Common myeloid progenitor, CD34-positive (primary cell): ENCODE results near the gene RTN1.

Source experiments
- CTCF ChIA-PET: fragments of 350-600 bp; sonication (Branson Sonifier 250); formaldehyde crosslinking; loops from one replicate; lab custom pipeline; 2021; ENCODE audit warnings: antibody characterized with exemption; lab: Charles Lee
- POLR2A ChIA-PET: fragments of 350-600 bp; sonication (Branson Sonifier 250); formaldehyde crosslinking; loops from one replicate; lab custom pipeline; 2021; ENCODE audit warnings: antibody characterized with exemption; lab: Charles Lee
- DNase-seq, 3 donors: peaks; one replicate each; pipeline versions ENCODE4 v3.0.0 to v3.0.0-alpha.2; 2013
- H3K27ac ChIP-seq, 2 experiments: 1 replicate in 1 of 2; 2 replicates in 1 of 2; pipeline ENCODE4 v1.7.0; 2013; ENCODE audit warnings: inconsistent platforms in 2 of 2, low read length in 2 of 2, mild to moderate bottlenecking in 2 of 2, low read depth in 1 of 2, moderate library complexity in 1 of 2; ENCODE audit not compliant: severe bottlenecking in 2 of 2, insufficient read depth in 1 of 2, poor library complexity in 1 of 2
- H3K27me3 ChIP-seq, 5 experiments: replicated peaks in 2 of 5; 1 replicate in 3 of 5; 2 replicates in 2 of 5; pipeline versions ENCODE4 v1.6.1 to v1.7.0; 2013; ENCODE audit warnings: low read length in 4 of 5, mild to moderate bottlenecking in 2 of 5, moderate library complexity in 2 of 5, inconsistent platforms in 1 of 5; ENCODE audit not compliant: insufficient read depth in 5 of 5, control insufficient read depth in 4 of 5
- H3K36me3 ChIP-seq, 4 experiments: 1 replicate in 2 of 4; 2 replicates in 2 of 4; pipeline versions ENCODE4 v1.6.1 to v1.7.0; 2013; ENCODE audit warnings: low read length in 3 of 4, control low read depth in 1 of 4, mild to moderate bottlenecking in 1 of 4; ENCODE audit not compliant: control insufficient read depth in 4 of 4, insufficient read depth in 4 of 4
- H3K4me1 ChIP-seq, 4 experiments: 1 replicate in 3 of 4; 2 replicates in 1 of 4; pipeline versions ENCODE4 v1.6.1 to v1.7.1; 2013; ENCODE audit warnings: low read length in 3 of 4, mild to moderate bottlenecking in 3 of 4, control low read depth in 1 of 4, inconsistent platforms in 1 of 4, moderate library complexity in 1 of 4; ENCODE audit not compliant: control insufficient read depth in 4 of 4, insufficient read depth in 4 of 4; ENCODE audit errors: control extremely low read depth in 1 of 4
- H3K4me3 ChIP-seq, 7 experiments: 1 replicate in 4 of 7; 2 replicates in 3 of 7; pipeline versions ENCODE4 v1.5.1 to v1.7.0; 2013; ENCODE audit warnings: mild to moderate bottlenecking in 7 of 7, low read length in 6 of 7, moderate library complexity in 6 of 7, inconsistent platforms in 2 of 7, low read depth in 2 of 7, control low read depth in 1 of 7; ENCODE audit not compliant: insufficient read depth in 4 of 7, control insufficient read depth in 1 of 7; ENCODE audit errors: extremely low read depth in 1 of 7
- H3K9me3 ChIP-seq, 5 experiments: 1 replicate in 4 of 5; 2 replicates in 1 of 5; pipeline versions ENCODE4 v1.6.1 to v1.7.1; 2013; ENCODE audit warnings: low read length in 4 of 5, mild to moderate bottlenecking in 2 of 5, inconsistent platforms in 1 of 5, low read depth in 1 of 5, moderate library complexity in 1 of 5; ENCODE audit not compliant: control insufficient read depth in 4 of 5, insufficient read depth in 2 of 5; ENCODE audit errors: control extremely low read depth in 1 of 5
- WGBS: methylation state at CpG from one replicate; pipeline ENCODE4 v1.1.5; 2013; ENCODE audit not compliant: insufficient coverage; 5-methylcytosine and 5-hydroxymethylcytosine counted together

Gene RTN1

DNA sequence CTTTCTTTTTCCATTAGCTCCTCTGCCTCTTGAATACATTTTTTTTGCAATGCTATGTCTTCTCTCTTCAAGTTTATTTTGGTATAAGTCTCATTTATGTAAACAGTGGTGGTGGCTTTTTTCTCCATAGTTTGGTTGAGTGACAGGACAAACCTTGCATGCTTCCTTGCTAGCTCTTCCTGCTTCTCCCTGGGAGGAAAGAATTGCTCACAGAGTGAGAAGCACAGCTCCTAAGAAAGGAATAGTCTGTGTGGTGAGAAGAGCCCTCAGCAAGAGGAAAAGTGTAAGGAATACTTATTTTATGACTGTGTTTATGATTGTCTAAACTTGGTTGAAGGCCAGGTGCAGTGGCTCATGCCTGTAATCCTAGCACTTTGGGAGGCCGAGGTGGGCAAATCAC, 305.5 kb downstream of the RTN1 start:
- Histone ChIP-seq H3K27ac (no peak overlapping the region), H3K4me3 (peak overlapping the region in 2 of 7 experiments; percentile 56), H3K36me3 (peaks cover 0 to 11% (median 3%) of the 10 kb centered on the region in 4 experiments), H3K27me3 (no peaks in the 10 kb centered on the region), H3K4me1 (peaks cover 21 to 80% (median 33%) of the 10 kb centered on the region in 4 experiments), H3K9me3 (no peaks in the 10 kb centered on the region)
- 77% methylated on average over 1 of the region's 1 CpG for WGBS
- ChIA-PET CTCF (interaction anchor here (0.8 to 16.3 kb wide), 3 partner anchors 12 to 59 kb away, joined by 3 to 536 read pairs (median 47); partner anchors contain the start of gene CCDC175), POLR2A (no interaction called here)
- DNase-seq = no peak

DNA sequence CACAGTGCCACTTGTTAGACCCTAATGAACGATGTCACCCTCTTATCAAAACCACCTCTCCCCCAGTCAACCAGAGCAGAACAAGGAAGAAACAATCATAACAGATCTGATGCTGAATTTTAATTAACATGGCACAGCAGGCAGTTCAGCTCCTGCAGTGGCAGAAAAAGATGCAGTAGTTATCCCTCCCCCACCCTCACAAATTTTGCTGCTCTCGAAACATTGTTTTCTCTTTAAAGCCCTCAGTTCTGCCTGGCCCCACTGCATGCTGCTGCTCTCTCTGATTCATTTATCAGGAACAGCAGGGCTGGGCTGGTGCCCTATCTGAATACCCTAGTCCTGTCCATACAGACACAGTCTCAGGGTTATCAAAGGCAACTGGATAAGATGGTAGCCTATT, 306.2 kb downstream of the RTN1 start:
- WGBS = 0% methylated on average over 1 of the region's 2 CpGs
- POLR2A ChIA-PET = no interaction called here

DNA sequence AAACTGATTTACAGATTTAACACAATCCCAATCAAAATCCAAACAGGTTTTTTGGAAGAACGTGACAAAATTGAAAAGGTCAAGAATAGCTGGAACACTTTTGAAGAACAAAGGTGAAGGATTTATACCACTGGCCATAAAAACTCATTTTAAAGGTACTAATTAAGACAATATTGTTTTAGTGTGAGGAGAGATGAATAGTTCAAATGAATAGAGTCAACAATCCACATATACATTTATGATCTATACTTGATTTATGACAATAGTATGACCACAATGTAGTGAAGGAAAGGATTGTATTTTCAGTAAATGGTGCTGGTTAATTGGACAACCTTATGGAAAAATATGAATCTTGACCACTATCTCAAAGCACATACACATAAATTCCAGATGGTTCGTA, 323.3 kb downstream of the RTN1 start:
- WGBS = no CpG with 5 or more reads among the region's 2 CpGs
- DNase-seq = no peak
- POLR2A ChIA-PET = interaction anchor here (0.7 kb wide), 1 partner anchor 359 kb away, joined by 3 read pairs; no protein-coding TSS in a partner anchor
- H3K27ac ChIP-seq = no peak overlapping the region
- CTCF ChIA-PET = interaction anchor here (1.0 to 1.6 kb wide), 3 partner anchors 12 to 40 kb away, joined by 3 to 5 read pairs (median 3); partner anchors contain the start of gene CCDC175
- no peaks in the 10 kb centered on the region for H3K27me3 ChIP-seq
- no peak overlapping the region for H3K4me3 ChIP-seq
- no peaks in the 10 kb centered on the region for H3K4me1 ChIP-seq
- peaks cover 0 to 6% (median 0%) of the 10 kb centered on the region in 5 experiments for H3K9me3 ChIP-seq
- H3K36me3 ChIP-seq = peaks cover 0 to 60% (median 10%) of the 10 kb centered on the region in 4 experiments

More for the DNA sequence above, 306.2 kb downstream of the RTN1 start:
- peak in 2 of 3 donors; percentile 34 to 50 for DNase-seq
- Histone ChIP-seq H3K9me3 (no peaks in the 10 kb centered on the region), H3K27ac (peak overlapping the region; percentile 59), H3K4me1 (peaks cover 21 to 74% (median 31%) of the 10 kb centered on the region in 4 experiments), H3K27me3 (no peaks in the 10 kb centered on the region), H3K36me3 (peaks cover 0 to 11% (median 4%) of the 10 kb centered on the region in 4 experiments), H3K4me3 (peak overlapping the region in 5 of 7 experiments; percentile 29 to 56 (median 44))
- CTCF ChIA-PET = interaction anchor here (6.1 to 16.3 kb wide), 2 partner anchors 13 to 59 kb away, joined by 47 to 536 read pairs; partner anchors contain the start of gene CCDC175
